ENCODE measurements around the gene TCF4. TPM values are rescaled to one million over a fixed set of nuclear protein-coding genes. Genes with fewer than 3 reads are reported as not detected.

TCF4 gene
- total and polyA plus RNA-seq, 2 donors (not counting 3 experiments of a cell fraction or from before 2014, with no cell fraction given): 183 to 390 TPM

GRCh38 chr18:55446996-55447671 is 140.9 kb downstream of the TCF4 start:
- H4K20me1 ChIP-seq (replicated peaks; ENCODE audit: control insufficient read depth, extremely low read depth, insufficient read depth, low read length): peaks cover 5% of the 10 kb centered on the region
- POLR2A ChIA-PET: no interaction called here
- H3K4me2 ChIP-seq (ENCODE audit: insufficient read depth, low read length): no peak overlapping the region
- no peak for TF ChIP-seq MAX (IDR thresholded peaks at IDR 0.05; ENCODE audit: insufficient read depth, insufficient read length)
- TF ChIP-seq POLR2A (IDR thresholded peaks at IDR 0.05; ENCODE audit: low read depth, low read length): no peak
- TF ChIP-seq GATA2 (IDR thresholded peaks at IDR 0.05; ENCODE audit: insufficient read depth, insufficient read length, low read depth, low read length): no peak
- no peak for TF ChIP-seq MYC (IDR thresholded peaks at IDR 0.05; ENCODE audit: low read depth, low read length)
- TF ChIP-seq EZH2 (IDR thresholded peaks at IDR 0.05; ENCODE audit: borderline replicate concordance, low read depth, low read length, severe bottlenecking): no peak
- TF ChIP-seq JUN (IDR thresholded peaks at IDR 0.05; ENCODE audit: borderline replicate concordance, insufficient read depth, insufficient read length, low read depth): no peak
- no peak for TF ChIP-seq POLR2AphosphoS5 (IDR thresholded peaks at IDR 0.05; ENCODE audit: insufficient read depth, low read depth, low read length)
- no peak for TF ChIP-seq CTCF (IDR thresholded peaks at IDR 0.05; ENCODE audit: extremely low read depth in 1 of 2, insufficient read depth in 1 of 2, low read depth in 1 of 2, low read length in 2 of 2)
- TF ChIP-seq FOS (IDR thresholded peaks at IDR 0.05; ENCODE audit: borderline replicate concordance, insufficient read depth, low read length): no peak
- no peak overlapping the region for H2AFZ ChIP-seq (ENCODE audit: low read depth, low read length)
- dilution Hi-C loops (cut with MboI; ENCODE audit: extremely low pct_ligation_motif_present, low sequenced_read_pairs): no loop called here
- FAIRE-seq: no peak
- H3K9me3 ChIP-seq (replicated peaks; ENCODE audit: control insufficient read depth, insufficient read depth, low read length): no peaks in the 10 kb centered on the region
- no peaks in the 10 kb centered on the region for H3K36me3 ChIP-seq (ENCODE audit: control insufficient read depth in 2 of 2, extremely low read depth in 1 of 2, insufficient read depth in 2 of 2, low read length in 2 of 2)
- intact Hi-C loops (cut with micrococcal nuclease): no loop called here
- peaks cover 61% of the 10 kb centered on the region for H3K79me2 ChIP-seq (ENCODE audit: control insufficient read depth, insufficient read depth, low read length)
- no peak overlapping the region for H3K4me3 ChIP-seq (replicated peaks in 1 of 3; ENCODE audit: insufficient read depth in 1 of 3, low read depth in 1 of 3, low read length in 3 of 3)
- no peaks in the 10 kb centered on the region for H3K9me1 ChIP-seq (replicated peaks; ENCODE audit: control insufficient read depth, extremely low read depth, insufficient read depth, low read length)
- no peaks in the 10 kb centered on the region for H3K27me3 ChIP-seq (ENCODE audit: control insufficient read depth in 2 of 2, insufficient read depth in 2 of 2, low read length in 2 of 2)
- H3K9ac ChIP-seq (replicated peaks; ENCODE audit: extremely low read depth, insufficient read depth, low read length): no peak overlapping the region
- CTCF ChIA-PET: interaction anchor here (0.8 to 3.0 kb wide), 3 partner anchors 9 to 335 kb away, joined by 3 to 8 read pairs (median 8); no protein-coding TSS in a partner anchor
- H3K4me1 ChIP-seq (ENCODE audit: control insufficient read depth, extremely low read depth, insufficient read depth, low read length): no peaks in the 10 kb centered on the region
- BruUV-seq (replicated peaks): no TSS peak
- no peak for DNase-seq (ENCODE audit: low read depth, low spot score)
- no peak overlapping the region for H3K27ac ChIP-seq (ENCODE audit: insufficient read depth, low read depth, low read length)
